ENCODE measurements around the gene GHITM.
"Not testable (repeated sequence)": the region's sequence is repeated elsewhere in the genome, so short reads cannot be mapped to it uniquely, and the experiment has no call there.

GHITM gene

DNA sequence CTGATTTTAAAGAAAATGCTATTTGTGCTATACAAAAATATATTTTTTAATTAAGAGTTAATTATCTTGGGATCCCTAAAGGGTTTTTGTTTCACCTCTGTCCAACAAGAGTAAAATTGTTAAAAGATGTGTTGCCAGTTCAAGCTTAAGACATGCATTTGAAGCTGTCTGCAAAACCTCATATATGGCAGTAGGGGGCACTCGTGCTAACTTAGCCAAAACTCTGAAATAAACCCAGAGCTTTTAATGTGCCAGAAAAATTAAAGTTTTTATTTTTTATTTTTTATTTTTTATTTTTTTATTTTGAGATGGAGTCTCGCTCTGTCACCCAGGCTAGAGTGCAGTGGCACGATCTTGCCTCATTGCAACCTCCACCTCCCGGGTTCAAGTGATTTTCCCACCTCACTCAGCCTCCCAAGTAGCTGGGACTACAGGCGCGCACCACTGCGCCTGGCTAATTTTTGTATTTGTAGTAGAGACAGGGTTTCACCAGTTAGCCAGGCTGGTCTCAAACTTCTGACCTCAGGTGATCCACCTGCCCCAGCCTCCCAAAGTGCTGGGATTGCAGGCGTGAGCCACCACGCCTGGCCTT is 8.8 kb downstream of the GHITM start:
- DNase-seq = peak; percentile 2

DNA sequence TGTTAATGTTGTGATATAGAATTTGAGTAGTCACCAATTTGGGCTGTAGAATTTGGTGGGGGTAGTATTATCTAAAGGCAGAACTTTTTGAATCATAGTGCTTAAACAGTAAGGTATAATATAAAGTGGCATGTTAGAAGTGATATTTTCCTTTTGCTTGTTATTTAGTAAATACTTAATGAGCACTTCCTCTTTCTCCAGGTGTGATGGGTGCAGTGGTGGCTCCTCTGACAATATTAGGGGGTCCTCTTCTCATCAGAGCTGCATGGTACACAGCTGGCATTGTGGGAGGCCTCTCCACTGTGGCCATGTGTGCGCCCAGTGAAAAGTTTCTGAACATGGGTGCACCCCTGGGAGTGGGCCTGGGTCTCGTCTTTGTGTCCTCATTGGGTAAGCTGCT is 10.5 kb downstream of the GHITM start:
- no peak for DNase-seq

GRCh38 chr10:84152769-84153168 is 13.5 kb downstream of the GHITM start:
- DNase-seq = no peak

- no peak for DNase-seq
Observed at GRCh38 chr10:84155521-84155920, 16.2 kb downstream of the GHITM start.

DNA sequence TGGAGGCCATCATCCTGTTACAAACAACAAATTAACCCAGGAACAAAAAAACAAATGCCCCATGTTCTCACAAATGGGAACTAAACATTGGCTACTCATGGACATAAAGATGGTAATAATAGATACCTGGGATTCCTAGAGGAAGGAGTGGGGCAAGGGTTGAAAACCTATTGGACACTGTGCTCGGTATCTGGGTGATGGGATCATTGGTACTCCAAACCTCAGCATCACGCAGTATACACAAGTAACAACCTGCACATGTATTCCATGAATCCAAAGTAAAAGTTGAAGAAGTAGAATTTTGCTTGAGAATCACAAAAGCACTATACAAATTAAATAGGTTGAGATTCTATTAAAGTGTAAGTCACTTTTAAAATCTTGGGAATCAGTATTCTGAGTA is 16.7 kb downstream of the GHITM start:
- DNase-seq = no peak

DNA sequence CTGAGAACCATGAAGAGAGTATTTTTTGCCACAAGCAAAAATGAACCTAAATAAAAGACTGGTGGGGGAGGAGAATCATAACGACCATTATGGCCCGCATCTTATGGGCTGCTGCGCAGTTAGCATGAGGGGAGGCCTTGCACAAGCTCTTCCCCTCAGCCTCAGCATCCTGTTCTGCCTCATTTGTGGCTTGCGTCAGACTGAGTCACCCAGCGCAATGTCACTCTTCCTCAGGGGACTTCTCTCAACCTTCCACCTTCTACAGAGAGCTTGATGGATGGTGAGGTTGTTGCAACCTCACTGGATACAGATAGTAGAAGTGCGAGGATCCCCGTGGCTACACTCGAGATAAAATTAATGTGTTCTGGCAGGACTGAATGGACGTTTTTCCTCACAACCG is 17.5 kb downstream of the GHITM start:
- no peak for DNase-seq

DNA sequence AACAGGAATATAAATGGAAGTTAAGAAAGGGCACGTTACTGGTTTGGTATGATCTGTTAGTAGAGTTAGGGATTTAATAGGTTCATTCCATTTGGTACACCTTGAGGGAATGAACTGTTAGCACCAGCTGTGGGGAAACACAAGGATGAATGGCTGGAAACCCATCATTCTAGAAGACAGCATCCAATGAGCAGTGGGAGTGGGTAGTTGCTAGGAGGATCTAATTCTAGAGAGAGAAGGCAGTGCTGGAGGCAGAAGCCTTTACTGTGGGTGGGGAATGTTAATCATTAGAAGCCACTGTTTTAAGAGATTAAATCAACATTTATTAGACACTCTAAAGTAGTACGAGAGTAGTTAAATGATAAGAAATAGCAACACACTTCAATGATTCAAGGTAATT is 18.8 kb downstream of the GHITM start:
- DNase-seq = peak; percentile 1

GRCh38 chr10:84158550-84158949 is 19.2 kb downstream of the GHITM start:
- no peak for DNase-seq

- no peak for DNase-seq
Observed at GRCh38 chr10:84159076-84159685, 19.9 kb downstream of the GHITM start.

DNA sequence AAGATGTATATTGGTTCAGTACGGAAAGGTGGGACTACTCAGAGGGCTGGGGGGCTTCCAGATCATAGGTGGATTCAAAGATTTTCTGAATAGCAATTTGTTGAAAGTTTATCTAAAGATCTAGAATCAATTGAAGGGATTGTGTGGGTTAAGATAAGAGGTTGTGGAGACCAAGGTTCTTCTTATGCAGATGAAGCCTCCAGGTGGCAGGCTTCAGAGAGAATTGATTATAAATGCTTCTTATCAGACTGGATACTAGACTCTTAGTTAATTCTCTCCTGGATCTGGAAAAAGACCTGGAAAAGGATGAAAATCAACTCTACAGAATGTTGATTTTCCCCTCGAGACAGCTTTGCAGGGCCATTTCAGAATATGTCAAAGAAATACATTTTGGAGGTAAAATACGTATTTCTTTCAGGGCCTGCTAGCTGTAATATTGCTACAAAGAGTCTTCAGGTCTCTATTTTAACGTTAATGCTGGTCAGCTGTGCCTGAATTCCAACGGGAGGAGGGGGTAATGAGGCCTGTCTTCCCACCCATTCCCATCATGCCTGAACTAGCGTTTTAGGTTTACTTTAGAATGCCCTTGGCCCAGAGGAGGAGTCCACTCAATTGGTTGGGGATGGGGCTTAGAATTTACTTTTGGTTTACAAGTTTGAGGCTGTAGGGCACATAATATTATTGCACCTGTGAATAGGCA is 21.5 kb downstream of the GHITM start:
- no peak for DNase-seq

GRCh38 chr10:84163996-84164395 is 24.7 kb downstream of the GHITM start:
- DNase-seq = no peak

DNA sequence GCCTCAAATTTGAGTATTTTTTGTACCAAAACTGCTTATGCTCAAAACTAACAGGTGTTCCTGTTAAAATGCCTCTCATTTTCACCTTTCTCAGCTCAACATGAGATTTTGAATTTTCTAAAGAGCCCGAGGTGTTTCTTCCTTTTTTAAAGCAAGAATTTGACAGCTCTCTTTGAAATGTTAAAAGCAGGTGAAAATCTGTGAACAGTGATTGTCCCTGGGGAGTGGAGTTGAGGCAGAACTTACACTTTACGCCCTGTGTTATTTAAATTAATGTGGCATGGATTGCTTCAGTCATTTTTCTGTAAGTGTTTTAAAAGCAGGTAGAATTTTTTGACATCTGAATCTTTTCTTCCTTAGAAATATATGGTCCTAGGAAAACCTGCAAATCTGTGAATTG is 25.1 kb downstream of the GHITM start:
- DNase-seq = no peak

GRCh38 chr10:84166620-84167288 is 27.4 kb downstream of the GHITM start:
- no peak for DNase-seq

DNA sequence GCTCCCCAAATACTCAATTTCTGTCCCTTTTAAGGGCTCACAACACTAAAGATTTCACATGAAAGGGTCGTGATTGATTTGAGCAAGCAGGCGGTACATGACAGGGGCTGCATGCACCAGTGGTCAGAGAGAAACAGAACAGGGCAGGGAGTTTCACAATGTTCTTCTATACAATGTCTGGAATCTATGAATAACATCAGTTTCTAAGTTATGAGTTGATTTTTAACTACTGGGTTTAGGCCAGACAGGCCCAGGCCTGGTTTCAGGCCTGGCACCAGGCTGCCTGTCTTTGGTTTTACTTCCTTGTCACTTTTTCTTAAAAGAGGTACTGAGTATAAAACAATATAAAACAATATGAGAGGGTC is 28.0 kb downstream of the GHITM start:
- DNase-seq = not testable (repeated sequence)

GRCh38 chr10:84168382-84168781 is 29.1 kb downstream of the GHITM start:
- not testable (repeated sequence) for DNase-seq

GRCh38 chr10:84171237-84171636 is 31.9 kb downstream of the GHITM start:
- not testable (repeated sequence) for DNase-seq

GRCh38 chr10:84171700-84172466 is 32.6 kb downstream of the GHITM start:
- DNase-seq = not testable (repeated sequence)

DNA sequence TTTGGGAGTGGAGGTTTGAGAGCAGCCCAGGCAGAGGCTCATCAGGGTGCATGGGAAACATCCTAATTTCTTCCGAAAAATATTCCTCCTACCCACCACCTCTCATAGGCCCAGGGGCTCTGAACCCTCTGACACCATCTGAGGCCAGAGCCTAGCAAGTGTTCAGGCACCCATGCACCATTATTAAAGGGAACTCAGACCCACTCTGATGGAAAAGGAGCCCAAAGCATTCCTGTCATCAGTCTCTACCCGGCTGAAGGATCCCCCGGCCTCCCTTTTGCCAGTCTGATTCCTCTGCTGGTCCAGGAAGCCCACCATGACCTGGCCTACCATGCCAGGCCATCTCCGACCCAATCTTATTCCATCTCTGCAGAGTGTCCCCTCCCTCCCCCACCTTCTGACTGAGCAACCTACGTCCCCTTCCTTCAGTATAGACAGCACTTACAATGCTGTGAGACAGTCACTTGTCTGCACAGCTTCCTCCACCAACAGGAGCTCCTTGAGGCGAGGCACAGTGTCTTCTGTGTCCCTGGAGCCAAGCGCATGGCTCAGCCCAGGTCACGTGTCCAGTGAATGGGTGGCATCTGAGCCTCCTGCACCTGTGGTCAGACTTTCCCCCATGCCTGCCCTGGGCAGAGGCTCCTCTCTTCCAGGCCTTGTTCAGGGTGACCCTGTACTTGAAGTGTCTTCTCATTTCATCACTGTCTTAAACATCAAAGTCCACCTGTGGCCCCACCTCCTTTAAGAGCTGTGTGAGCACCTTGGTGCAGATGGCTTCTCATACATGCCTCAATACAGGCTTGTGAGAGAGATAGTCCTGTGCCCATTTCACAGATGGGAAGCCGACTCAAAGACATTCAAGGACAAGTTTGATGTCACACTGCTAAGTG is 33.4 kb downstream of the GHITM start:
- DNase-seq = no peak

GRCh38 chr10:84173501-84173929 is 34.2 kb downstream of the GHITM start, which contains the start of gene GPR15LG:
Gene GPR15LG, plus strand, starts transcription at chr10:84173801. Its CDS starts 51 bp downstream, at chr10:84173852.
- no peak for DNase-seq

DNA sequence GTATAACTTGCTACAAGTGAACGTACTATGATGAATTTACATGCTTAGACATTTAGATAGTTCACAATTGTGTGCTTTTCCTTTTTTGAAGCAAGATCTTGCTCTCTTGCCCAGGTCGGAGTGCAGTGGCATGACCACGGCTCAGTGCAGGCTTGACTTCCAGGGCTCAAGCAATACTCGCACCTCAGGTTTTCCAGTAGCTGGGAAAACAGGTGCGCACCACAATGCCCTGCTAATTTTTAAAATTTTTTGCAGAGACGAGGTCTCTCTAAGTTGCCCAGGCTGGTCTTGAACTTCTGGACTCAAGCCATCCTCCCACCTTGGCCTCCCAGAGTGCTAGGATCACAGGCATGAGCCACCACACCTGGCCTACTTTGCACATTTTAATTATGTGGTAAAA is 36.1 kb downstream of the GHITM start:
- DNase-seq = no peak

GRCh38 chr10:84176351-84176750 is 37.0 kb downstream of the GHITM start:
- no peak for DNase-seq

Measured in NCI-H1105 treated with DMSO at 0.1 percent for 48 hours (cell line).